ENCODE results near the gene SDS.
A peak's percentile ranks its signal among the peaks of the same experiment; 100 is the strongest.
"Not testable (repeated sequence)": the region's sequence is repeated elsewhere in the genome, so short reads cannot be mapped to it uniquely, and the experiment has no call there.

The SDS gene

GRCh38 chr12:113378291-113378690, 25.4 kb downstream of the SDS start:
- no peak for DNase-seq (ENCODE audit: low read depth in 3 of 3)

DNA sequence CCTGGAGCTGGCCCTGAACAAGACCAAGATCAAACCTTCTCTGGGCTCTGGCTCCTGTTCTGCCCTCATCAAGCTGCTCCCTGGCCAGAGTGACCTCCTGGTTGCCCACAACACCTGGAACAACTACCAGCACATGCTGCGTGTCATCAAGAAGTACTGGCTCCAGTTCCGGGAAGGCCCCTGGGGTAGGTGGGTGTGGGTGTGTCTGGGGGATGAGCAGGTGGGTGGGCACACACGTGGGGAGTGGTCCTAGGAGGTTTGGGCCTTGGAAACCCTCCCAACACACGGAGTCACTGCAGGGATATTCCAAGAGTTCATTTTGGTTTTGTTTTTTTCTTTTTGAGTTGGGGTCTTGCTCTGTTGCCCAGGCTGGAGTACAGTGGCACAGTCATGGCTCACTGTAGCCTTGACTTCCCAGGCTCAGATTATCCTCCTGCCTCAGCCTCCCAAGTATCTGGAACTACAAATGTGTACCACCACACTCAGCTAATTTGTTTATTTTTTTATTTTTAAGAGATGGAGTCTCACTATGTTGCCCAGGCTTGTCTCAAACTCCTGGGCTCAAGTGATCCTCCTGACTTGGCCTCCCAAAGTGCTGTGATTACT, 28.8 kb downstream of the SDS start:
- DNase-seq (ENCODE audit: low read depth in 3 of 3), result no peak

DNA sequence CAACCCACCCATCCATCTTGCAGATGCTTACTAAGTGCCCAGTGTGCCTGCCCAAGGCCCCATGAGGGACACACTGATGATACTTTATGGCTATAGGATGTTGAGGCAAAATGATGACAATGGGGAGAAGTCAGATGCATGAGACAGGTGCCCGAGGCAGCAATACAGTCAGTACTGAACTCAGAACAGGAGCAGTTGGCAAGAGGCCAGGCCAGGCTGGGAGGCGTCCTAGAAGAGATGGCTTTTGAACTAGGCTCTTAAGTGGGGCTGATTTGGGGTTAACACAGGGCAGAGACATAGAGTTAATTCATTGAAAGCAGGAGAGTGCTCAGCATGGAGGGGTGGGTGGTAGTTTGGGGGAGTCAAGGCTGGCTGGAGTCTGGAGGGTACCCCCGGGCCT, 29.7 kb downstream of the SDS start:
- DNase-seq (ENCODE audit: low read depth in 3 of 3), result no peak

GRCh38 chr12:113373440-113373839, 30.2 kb downstream of the SDS start:
- DNase-seq (ENCODE audit: low read depth in 3 of 3), result no peak

- no peak for DNase-seq (ENCODE audit: low read depth in 3 of 3)
Observed at GRCh38 chr12:113372371-113372770, 31.3 kb downstream of the SDS start.

DNA sequence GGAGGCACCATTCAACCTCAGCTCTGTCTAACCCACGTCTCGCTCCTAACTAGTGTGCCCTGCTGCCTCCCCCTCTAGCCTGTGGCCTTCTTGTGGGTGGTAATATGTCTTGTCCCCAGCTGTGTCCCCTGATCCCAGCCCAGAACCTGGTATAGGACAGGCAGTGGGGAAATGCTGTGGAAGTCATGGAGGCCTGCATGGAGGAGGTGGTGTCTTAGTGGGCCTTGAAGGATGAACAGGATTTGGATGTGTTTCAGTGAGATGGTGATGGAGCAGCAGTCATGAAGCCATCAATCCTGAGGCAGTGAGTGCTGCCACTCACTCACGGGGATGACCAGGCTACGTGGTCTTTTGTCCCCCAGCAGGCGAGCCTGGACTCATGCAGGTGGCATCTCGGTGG, 31.9 kb downstream of the SDS start:
- DNase-seq (ENCODE audit: low read depth in 3 of 3), result no peak

GRCh38 chr12:113370923-113371682, 32.6 kb downstream of the SDS start:
- DNase-seq (ENCODE audit: low read depth in 3 of 3), result no peak

GRCh38 chr12:113369391-113369985, 34.2 kb downstream of the SDS start:
- DNase-seq (ENCODE audit: low read depth in 3 of 3), result no peak

GRCh38 chr12:113368331-113368730, 35.4 kb downstream of the SDS start:
- DNase-seq (ENCODE audit: low read depth in 3 of 3), result no peak

GRCh38 chr12:113366827-113367226, 36.9 kb downstream of the SDS start:
- DNase-seq (ENCODE audit: low read depth in 3 of 3), result no peak

- DNase-seq (ENCODE audit: low read depth in 3 of 3), result no peak
Observed at GRCh38 chr12:113365639-113366395, 37.9 kb downstream of the SDS start.

DNA sequence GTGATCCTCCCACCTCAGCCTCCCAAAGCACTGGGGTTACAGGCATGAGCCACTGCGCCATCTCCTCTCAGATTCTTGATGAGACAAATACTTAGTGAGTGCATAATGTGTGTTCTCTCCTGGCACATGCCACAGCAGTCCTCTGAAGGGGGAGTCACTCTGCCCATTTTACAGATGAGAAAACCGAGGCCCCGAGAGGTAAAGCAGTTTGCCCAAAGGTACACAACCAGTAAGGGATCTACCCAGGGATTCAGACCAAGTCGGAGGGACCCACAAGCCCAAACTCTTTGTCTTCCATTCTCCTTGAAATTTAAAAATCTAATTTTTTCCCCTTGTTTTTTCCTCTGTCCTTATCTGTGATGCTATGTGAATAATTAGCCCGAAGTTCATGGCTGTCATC, 39.0 kb downstream of the SDS start:
- no peak for DNase-seq (ENCODE audit: low read depth in 3 of 3)

- no peak for DNase-seq (ENCODE audit: low read depth in 3 of 3)
Observed at GRCh38 chr12:113361574-113362370, 41.9 kb downstream of the SDS start.

DNA sequence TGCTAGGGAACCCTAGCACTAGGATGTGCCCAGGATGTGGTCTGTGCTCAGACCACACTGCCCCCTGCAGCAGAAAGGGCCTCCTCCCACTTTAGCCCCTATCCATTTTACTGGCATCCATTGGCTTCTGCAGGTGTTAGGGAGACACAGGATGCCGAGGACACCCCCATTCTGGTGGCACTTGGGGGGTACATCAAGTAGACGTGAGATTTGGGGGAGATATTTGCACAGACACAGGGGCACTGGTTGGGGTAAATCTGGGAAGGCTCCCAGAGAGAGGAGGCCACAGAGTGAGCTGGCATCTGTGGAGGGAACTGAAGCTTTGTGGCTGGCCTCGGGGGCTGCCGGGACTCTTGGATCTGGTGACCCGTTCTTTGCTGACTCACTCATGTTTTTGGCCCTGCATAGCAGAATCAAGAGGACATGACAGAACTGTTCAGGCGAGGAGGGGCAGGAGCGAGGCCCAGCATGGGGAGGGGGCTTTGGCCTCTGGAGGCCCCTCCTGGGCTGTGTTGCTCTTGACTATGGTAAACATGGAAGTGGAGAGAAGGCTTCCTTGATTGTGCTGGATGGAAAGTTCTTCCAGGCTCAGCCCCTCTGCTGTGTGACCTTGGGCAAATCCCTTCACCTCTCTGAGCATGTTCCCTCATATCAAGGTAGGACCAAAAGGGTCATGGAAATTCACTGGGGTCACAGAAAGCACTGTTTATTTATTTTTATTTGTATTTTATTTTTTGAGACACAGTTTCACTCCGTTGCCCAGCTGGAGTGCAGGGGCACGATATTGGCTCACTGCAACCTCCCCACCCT, 43.5 kb downstream of the SDS start:
- DNase-seq (ENCODE audit: low read depth in 3 of 3), result no peak

- no peak for DNase-seq (ENCODE audit: low read depth in 3 of 3)
Observed at GRCh38 chr12:113359133-113359938, 44.4 kb downstream of the SDS start.

DNA sequence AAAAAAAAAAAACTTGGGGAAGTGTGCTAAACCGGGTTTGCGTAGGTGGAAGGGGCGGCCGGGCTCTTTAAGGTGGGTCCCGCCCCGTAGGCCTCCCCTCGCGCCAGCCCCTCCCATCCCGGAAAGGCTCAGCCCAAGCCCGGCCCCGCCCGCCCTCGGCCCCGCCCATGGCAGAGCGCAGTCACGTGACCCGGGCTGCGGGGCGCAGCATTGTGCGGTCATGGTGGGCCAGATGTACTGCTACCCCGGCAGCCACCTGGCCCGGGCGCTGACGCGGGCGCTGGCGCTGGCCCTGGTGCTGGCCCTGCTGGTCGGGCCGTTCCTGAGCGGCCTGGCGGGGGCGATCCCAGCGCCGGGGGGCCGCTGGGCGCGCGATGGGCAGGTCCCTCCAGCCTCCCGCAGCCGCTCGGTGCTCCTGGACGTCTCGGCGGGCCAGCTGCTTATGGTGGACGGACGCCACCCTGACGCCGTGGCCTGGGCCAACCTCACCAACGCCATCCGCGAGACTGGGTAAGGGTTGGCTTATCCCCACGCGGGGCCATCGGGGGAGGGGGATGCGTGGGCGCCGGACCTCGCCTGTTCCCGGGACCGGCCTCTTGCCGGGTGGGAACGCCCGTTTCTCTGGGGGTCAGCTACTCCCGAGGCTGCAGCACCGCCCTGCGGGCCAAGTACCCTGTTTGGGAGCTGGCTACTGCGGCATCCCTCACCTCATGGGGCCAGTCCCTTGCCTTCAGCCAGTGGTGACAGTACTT, 45.1 kb downstream of the SDS start, which contains the start of gene PLBD2:
PLBD2 (plus strand) TSS at position 207 of the 752 bp plus-strand sequence; CDS start at position 221, 14 bp downstream.
- DNase-seq (ENCODE audit: low read depth in 3 of 3), result peak; percentile 89 to 96 (median 90)

GRCh38 chr12:113354192-113354591, 49.5 kb downstream of the SDS start:
- DNase-seq (ENCODE audit: low read depth in 3 of 3), result not testable (repeated sequence)

DNA sequence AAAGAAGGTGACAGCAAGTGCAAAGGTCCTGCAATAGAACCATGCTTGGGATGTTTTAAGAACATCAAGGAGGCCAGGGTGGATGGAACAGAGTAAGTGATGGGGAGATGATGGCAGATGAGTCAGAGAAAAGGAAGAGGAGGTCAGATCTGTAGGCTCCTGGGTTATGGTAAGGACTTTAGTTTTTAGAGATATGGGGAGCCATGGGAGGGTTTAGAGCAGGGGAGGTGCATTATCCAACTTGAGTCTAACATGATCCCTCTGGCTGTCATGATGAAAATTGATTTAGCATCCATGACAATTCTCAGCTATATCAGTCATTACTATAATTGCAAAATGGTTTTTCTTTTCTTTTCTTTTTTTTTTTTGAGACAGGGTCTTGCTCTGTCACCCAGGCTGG, 52.6 kb downstream of the SDS start:
- no peak for DNase-seq (ENCODE audit: low read depth in 3 of 3)
